Stimulated activated CD8-positive, alpha-beta memory T cell treated with anti-CD3 and anti-CD28 coated beads, Interleukin-7, amount 100 ng/mL, for 1 hour (primary cell): ENCODE measurements around the gene MARVELD1.
A peak's percentile ranks its signal among the peaks of the same experiment; 100 is the strongest.
"Not testable (repeated sequence)": the region's sequence is repeated elsewhere in the genome, so short reads cannot be mapped to it uniquely, and the experiment has no call there.

Experiments
- DNase-seq, 2 donors: peaks; one replicate each; pipeline ENCODE4 v3.0.0-alpha.2; 2020; ENCODE audit warnings: low read depth in 2 of 2

MARVELD1 gene

DNA sequence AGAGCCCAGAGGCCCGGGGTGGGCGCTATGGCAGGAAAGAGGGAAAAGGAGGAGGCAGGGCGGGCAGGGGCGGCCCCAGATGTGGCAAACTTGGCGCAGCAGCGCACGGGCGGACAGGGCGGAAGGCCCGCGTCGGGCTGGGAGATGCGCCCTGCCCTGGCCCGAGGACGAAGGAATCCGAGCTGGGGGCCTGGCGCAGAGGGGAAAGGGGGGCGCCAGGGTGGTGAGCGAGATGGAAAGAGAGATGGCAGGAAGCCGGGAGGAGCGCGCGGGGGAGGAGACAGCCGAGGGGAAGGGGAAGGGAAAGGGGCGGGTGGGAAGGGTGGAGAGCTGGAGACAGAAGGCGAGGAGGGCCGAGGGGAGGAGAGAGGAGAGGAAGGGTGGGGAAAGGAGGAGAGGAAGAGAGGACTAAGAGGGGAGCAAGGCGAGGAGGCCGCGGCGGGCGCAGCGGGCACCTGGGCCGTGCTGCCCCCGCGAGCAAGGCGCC is at the start of gene MARVELD1:
Gene MARVELD1 (plus strand): TSS at position 392 of the 487 bp plus-strand sequence. CDS start 147 bp downstream, outside the sequence.
- no peak for DNase-seq

DNA sequence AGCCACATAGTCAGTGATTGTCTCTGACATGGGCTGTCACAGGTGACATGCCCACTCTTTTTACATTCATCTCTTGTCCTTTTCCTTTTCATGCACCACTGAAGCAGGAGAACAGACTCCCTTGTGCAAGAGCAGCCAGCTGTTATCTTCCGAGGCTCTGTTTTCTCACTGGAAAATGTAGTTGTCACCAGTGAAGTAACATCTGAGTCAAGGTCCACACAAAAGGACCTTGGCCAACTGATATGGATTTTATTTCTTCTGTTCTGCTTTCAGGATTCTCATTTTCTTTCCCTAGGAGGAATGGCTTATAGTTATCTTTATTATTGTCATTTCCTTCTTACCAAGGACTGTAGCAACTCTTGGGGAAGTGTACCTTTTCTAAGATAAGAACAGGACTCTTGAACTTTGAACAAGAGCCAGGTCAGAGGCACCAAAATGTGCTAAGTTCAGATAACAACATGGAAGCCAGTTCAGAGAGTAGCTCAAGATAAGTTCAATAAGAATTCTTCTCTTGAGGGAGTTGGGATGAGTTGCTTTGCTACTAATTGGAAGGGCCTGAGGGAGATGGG is 49.2 kb upstream of the MARVELD1 start:
- no peak for DNase-seq

DNA sequence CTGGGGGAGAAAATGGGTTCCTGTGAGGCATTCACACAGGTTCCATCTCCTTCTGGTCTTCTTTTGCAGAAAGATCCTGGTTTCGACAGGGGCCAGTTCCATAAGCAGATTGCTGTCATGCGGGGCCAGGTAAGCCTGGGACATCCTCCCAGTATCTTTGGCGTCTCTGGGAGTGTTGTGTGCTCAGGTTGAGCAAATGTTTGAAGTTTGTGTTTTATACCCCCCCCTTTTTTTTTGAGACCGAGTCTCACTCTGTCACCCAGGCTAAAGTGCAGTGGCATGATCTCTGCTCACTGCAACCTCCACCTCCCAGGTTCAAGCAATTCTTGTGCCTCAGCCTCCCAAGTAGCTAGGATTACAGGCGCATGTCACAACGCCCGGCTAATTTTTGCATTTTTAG is 46.5 kb upstream of the MARVELD1 start:
- no peak for DNase-seq

DNA sequence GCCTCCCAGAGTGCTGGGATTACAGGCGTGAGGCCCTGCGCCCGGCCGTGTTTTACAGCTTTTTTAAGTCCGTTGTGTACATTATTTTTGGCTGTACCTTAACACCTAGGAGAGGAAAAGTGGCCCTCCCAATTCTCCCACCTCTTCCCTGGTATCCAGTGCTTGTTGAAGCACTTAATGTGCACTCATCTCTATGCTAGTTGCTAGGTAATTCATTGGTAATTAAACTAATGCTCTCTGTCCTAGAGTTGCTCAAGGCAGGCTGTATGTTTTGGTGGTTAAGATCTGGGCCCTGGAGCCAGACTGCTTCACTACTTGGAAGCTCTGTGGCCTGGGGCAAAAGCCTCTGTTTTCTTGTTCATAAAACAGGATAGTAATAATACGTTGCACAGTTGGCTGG is 46.1 kb upstream of the MARVELD1 start:
- no peak for DNase-seq

DNA sequence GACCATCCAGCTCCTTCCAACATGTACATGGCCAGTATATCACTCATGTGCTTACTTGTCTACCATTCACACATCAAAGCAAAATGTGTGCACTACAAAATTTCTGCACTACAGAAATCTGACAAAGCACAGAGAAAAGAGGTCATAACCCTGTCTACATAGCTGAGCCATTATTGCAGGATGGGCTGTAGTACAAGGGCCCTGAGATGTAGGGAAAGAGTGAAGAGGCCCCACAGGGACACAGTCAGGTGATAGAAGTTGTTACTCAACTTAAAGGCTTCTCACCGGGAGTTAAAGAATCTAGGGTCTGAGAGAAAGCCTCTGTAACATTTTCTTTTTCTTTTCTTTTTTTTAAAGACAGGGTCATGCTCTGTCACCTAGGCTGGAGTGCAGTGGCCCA is 44.0 kb upstream of the MARVELD1 start:
- DNase-seq, result no peak

DNA sequence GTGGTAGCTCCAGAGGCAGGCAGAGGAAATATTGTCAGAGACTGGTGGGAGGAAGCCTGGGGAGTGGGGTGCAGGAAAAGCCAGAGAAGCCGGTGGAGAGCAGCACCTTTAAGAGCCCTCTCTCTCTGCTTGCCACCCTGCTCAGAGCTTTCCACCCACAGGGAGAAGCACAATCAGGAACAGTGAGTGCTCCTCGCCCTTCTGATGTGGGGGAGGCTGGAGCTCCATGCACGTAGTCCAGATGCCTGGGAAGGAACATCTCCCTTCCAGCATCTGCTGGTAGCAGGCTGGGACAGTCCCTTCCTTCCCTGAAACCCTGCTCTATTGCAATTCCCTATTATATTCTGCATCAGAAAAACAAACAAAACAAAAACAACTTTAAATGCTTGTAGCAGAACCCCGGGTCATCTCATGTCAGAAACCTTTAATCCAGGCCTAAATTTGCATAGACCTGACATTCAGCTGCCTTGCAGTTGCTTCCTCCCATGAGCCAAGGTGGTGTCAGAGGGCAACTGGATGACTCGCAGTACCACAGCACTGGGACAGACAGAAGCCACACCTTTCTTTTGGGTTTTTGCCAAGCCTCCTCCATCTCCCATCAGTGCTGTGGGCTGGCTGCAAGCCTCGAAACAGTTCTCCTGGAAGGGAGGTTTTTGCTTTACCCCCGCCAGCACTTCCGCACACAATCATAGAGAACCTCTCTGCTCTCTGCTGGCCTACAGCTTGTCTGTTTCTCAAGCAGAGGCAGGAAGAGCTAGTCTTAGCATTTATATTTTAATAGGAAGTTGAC is 39.6 kb upstream of the MARVELD1 start:
- DNase-seq, result no peak

DNA sequence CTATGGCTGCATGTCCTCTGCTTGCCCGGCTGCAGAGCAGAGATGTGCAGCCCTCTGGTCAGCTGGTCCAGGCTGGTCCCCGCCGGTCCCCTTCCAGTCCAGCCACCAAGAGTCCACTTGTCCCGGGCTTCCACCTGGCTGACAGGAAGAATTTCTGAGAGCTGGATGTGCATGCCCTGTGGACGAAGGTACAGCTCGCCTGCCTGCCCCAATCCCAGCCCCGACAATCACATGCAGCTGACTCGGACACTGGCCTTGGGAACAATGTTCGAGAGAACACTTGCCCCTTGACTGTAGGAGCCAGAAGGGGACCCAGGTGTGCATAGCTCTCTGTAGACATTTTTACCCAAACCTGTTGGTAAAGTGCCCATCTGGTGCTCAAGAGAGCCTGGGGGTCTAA is 38.3 kb upstream of the MARVELD1 start:
- no peak for DNase-seq

DNA sequence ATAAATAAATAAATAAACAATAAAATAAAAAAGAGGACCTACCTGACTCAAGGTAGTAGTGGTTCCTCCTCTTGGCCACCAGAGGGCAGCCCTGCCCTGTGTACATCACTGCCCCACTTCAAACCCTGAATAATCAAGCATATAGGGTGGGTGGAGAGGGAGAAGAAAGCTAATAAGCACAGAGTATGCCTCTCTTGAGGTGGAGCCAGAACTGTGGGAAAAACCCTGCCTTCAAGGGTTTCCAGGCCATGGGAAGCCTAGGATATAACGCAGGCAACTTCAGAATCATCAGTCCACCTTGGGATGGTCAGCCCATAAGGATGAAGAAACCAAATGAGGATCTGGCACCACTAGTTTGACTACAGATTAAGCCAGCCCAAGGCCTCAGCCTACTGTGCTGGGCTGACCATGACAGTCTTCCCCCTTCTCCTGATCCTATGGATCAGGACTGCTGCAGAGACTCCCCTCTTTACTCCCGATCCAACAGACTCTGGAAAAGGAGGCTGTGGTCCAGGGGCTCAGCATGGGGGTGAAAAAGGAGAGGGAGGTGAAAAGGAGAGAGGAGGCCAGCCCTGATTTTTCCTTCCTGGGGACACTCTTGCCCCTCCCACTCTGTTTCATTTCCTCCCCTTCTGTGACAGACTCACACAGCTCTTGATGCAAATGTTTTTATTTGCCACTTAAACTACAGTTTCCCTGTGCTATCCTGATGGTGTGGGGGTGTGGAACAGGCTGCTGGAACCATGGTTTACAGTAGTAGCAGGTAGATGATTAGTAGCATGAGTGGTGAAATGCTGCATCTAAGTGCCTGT is 36.6 kb upstream of the MARVELD1 start:
- peak in 1 of 2 donors; percentile 15 for DNase-seq

DNA sequence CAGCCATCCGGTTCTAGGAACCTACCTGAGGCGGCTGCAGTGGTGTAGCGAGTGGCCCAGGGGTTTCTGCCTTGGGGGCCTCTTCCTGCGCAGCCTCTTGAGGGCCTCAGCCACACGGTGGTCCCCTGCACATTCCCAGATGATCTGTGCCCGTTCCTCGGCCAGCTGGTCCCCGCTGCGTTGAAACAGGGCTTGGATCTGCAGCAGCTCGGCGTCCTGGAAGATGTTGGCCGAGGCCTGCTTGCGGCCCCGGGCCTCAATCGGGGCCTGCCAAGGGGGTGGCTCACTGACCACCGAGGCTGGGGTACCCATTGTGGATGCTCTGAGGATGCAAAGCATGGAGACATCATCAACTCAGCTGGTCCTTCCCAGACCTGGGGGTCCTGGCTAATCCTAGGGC is 33.9 kb upstream of the MARVELD1 start:
- DNase-seq, result no peak

DNA sequence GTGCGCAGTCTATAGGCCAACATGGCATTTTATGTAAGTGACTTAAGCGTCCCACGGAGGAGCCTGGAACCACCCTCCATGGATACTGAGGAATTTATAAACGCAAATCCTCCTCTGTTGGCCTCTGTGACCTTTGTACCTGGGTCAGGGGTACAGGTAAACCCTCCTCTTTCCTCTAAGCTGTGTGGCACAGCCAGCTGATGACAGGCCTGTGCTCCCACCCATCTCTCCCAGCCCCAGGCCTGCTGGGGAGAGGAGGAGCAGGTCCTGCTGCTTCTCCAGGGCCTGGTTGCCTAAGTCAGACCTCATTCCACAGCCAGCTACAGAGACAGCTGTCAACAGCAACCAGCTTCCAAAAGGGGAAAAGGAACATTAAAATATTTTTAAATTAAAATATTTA is 31.5 kb upstream of the MARVELD1 start:
- DNase-seq, result no peak

DNA sequence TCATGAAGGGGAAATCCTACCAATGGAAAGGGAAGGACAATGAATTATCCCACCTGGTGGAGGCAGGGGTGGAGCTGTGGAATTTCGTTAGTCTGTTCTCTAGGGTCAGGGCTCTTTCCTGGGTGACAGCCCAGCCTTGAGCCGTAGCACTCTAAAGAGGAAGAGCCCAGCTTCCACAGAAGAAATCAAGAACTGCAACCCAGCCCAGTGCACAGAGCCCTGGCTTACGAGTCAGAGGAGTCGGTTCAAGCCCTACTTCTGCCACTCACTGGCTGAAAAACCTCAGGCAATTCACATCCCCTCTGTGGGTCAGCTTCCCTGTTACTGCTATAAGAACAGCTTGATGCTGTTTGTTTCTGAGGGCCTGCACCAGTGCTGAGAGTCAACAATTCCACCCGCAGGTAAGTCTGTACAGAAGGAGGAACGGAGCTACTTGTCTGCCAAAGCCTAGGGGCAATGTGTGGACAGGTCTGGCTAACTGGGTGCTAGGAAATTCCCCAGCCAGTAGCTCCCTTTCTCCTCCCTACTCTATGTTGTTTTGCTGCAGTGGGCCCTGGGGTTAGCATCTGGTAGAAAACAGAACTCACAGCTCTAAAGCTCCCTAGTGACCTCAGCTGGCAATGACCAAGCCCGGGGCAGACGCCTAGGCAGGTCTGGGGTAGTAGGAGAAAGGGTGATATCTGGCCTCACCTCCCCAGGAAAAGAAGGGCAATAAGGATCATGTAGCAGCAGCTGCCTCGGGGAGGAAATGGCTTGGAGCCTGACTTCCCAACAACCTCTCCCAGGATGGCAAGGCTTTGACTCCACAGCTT is 29.8 kb upstream of the MARVELD1 start:
- DNase-seq, result no peak

DNA sequence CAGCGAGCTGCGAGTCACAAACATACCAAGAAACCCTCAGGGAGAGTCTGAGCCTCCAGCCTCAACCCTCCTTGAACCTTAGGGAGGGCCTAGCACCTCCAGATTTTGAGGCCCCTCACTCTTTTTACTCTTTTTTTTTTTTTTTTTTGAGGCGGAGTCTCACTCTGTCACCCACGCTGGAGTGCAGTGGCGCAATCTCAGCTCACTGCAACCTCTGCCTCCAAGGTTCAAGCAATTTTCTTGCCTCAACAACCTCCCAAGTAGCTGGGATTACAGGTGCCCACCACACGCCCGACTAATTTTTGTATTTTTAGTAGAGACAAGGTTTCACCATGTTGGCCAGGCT is 29.2 kb upstream of the MARVELD1 start:
- DNase-seq, result not testable (repeated sequence)

DNA sequence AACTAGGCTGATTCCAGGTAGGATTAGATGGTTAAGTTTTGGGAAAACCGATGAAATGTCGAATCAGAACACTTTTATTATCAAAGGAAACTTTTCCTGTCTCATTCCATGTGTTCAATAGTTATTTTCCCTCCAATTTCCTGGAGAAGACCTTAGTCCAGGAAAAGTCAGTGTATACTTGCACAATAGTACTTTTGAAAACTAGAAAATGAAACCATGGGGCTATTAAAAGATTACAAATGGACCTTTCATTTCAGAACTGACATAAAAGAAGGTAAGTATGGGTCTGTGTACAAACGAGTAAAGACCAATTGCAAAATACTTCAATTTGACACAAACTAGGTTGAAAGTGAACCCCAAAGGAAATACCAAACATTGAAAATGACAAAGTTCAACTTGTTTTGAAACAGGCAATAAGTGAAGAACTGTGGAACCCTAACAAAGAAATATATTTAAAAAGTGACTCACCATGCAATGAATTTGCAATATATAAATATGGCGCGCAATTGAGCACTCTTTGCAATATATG is 28.6 kb upstream of the MARVELD1 start:
- DNase-seq, result no peak

DNA sequence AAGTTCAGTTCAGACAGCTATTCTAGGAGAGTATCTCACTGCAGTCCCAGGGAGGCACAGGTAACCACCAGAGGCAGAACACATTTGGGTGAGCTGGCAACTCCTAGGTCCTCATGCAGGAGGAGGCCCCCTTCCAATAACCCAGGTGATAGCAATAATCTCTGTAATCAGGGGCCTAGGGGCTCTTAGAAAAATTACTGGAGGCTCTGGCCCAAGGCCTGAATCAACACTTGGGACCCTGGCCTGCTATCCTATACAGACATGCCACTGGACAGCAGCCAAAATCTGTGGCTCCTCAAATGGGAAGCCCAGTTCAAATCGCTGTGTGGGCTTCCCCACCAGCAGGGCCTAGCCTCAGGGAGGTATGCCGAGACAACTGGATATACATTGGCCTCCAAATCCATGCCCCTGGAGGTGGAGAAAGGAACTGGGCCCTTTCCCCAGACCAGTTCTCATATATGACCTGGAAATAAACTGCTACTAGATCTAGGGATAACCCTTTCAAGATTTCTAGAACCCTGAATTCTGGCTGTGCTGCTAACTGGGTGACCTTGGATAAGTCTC is 28.1 kb upstream of the MARVELD1 start:
- no peak for DNase-seq

DNA sequence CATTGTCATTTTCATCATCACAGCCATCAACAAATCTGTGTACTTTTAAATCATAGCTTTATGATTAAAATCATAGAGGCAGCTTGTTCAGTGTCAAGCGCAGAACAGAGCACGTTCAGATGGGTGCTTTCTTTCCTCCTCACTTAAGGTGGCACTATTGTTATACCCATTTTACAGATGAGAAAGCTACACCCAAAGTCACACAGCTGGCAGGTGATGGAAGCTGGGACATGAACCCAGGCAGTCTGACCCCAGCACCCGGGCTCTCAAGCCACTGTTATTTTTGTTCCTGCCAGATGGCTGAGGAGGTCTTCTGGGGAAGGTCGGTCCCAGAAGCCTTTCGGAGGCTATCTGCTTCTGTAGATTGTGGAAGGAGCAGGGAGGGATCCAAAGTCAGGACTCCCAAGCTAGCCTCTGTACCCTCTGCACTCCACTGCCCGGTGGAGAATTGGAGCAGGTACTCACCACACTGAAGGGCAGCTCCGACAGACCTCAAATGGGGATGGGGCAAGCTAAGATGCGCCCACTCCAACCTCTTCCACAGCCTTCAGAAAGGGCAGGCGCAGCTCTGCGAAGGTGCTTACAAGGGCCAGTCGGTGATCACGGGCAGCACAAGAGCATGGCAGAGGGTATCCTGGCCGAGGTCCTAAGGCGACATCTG is 27.1 kb upstream of the MARVELD1 start:
- DNase-seq, result no peak

DNA sequence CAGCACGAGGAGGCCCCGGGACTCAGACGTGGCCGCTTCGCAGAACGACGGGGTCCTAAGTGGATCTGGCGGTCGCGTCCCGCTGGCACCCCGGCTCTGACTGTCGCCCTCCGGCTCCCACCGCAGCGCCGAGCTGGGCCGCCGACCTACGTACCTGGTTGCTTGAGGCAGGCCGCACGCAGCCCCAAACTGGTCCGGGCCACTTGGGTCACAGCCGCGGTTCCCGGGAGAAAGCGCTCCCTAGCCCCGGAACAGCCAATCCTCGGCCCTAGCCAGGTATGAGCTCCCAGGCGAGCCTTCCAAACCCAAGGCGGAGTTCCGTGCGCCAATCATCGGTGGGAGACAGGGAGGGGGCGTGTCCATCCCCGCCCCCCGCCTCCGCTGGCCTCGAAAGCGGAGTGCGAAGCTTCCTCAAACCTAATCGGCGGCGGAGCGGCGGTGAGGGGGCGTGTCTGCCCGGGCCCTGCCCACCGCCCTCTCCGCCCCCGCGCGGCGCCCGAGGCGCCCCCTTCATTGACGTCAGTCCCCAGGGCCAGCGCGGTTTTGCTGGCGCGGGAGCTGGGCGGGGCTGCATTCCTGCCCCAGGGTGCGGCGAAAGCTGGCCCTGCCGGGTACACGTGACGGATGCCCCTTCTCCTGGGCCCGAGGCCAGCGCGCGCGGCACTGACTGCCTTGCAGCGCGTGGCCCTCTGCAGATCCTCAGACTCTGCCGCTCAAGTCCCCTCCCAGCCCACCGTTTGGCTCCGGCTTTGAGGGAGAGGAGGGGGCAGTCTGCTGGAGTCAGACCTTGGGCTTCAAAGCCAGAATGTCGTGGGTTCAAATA is 26.4 kb upstream of the MARVELD1 start, which contains the start of gene AVPI1:
Gene AVPI1 (minus strand): TSS at position 280 of the 823 bp plus-strand sequence. CDS start 7,336 bp downstream, outside the sequence.
- DNase-seq, result peak; percentile 89 to 90

DNA sequence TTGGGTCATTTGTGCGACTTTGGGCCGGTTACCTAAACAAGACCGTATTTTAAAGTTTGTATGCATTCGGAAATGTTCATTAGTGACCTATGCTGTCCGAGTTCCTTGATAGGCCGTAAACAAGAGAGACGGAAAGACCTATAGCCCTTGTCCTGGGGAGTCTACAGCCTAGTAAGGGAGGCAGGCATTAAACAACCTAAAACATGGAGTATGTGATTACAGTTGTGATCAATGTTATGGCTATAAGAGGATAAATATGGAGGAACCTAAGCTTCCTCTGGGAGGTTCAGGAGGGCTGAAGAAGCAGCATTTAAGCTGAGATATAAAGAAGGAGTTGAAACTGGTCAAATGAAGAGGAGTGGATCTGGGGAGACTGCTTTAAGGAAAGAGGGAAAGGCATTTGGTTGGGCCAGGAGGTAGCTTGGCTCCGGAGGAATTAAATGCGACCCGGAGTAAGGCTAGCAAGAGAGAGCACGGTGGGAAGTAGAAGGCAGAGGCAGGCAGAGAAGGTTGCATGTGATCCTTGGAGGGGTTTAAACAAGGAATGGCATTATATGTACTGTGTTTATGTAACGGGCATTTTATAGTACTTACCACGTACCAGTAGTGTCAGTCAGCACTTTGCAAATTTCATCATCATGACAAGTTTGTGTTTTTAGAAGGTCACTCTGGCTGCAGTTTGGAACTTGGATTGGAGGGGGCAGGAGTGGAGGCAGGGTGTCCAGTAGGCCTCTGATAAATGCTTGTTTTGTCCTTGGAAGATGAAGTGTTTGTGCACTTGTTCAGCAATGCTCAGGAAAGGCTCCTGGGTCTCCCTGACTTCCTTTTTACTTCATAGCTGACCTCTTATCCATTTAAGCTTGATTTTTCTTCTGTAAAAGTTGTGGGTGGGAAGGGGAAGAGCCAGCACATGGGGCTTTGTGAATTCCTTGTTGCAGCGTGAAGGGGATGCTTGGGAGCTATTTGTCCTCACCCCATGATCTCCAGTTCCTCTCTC is 25.4 kb upstream of the MARVELD1 start:
- no peak for DNase-seq

DNA sequence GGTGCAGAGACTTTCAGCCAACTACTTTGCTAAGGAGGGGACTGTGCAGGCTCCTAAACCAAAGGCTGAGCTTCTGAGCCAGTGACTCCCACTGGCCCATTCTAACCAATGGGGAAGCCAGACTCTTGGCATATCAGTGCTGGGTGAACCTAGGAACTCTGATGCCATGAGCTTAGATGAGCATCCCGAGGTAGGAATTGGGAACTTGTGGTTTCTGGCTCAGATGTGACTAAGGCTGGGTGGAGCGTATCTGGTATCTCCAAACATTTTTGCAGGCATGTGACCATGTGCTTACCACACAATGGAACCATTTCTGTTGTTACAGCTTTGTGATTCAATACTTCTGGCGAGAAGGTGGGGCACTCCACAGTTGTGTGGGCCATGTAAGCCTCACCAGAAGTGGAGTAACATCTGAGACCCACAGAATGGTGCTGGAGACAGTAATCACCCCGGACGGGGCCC is 23.9 kb upstream of the MARVELD1 start:
- no peak for DNase-seq
